ENCODE results near the gene TLR5.
"Not testable (repeated sequence)": the region's sequence is repeated elsewhere in the genome, so short reads cannot be mapped to it uniquely, and the experiment has no call there.

Gene TLR5, protein sequence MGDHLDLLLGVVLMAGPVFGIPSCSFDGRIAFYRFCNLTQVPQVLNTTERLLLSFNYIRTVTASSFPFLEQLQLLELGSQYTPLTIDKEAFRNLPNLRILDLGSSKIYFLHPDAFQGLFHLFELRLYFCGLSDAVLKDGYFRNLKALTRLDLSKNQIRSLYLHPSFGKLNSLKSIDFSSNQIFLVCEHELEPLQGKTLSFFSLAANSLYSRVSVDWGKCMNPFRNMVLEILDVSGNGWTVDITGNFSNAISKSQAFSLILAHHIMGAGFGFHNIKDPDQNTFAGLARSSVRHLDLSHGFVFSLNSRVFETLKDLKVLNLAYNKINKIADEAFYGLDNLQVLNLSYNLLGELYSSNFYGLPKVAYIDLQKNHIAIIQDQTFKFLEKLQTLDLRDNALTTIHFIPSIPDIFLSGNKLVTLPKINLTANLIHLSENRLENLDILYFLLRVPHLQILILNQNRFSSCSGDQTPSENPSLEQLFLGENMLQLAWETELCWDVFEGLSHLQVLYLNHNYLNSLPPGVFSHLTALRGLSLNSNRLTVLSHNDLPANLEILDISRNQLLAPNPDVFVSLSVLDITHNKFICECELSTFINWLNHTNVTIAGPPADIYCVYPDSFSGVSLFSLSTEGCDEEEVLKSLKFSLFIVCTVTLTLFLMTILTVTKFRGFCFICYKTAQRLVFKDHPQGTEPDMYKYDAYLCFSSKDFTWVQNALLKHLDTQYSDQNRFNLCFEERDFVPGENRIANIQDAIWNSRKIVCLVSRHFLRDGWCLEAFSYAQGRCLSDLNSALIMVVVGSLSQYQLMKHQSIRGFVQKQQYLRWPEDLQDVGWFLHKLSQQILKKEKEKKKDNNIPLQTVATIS

GRCh38 chr1:223142795-223143536 lies at the start of gene TLR5:
TLR5 (minus strand) TSS chr1:223143248; CDS start chr1:223113031, 30,217 bp downstream.
- peak; percentile 58 for DNase-seq

DNA sequence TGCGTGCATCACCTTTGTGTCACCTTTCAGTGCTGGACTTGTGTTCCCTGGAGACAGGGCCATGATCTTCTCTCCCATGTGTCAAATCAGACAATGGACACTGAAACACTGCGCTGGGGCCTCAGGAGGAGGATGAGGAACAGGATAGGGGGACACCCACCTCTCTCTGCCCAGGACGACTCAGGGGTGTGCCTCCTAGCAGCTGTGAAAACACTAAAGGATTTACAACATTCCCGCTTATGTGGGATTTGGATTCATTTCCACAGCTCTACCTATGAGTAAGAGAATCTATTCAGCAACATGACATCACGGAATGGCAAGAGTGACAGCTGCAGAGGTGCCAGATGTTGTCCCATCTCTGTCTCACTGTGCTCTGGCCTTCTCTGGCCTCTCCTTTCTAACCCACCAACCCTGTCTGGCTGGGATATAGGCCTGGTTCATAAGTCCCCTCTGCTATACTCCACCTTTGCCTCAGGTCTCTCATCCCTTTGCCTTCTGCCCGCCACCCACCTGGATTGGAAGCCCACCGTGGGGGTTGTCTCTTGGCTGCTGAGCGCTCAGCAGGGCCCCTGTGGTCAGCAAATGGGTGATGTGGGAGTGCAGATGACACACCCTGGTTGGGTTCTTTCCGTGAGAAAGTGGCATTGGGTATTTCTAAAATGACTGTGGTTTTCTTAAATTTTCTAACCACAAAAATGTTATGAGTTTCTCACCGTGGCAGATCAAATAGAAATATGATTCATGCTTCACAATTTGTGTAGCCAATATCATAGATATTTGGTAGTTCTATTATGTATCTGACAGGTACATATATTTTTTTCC lies 47.1 kb upstream of the TLR5 start:
- DNase-seq, result no peak

GRCh38 chr1:223189525-223189902 lies 46.5 kb upstream of the TLR5 start:
- DNase-seq, result no peak

- no peak for DNase-seq
These were observed 45.7 kb upstream of the TLR5 start for GRCh38 chr1:223188618-223189356.

DNA sequence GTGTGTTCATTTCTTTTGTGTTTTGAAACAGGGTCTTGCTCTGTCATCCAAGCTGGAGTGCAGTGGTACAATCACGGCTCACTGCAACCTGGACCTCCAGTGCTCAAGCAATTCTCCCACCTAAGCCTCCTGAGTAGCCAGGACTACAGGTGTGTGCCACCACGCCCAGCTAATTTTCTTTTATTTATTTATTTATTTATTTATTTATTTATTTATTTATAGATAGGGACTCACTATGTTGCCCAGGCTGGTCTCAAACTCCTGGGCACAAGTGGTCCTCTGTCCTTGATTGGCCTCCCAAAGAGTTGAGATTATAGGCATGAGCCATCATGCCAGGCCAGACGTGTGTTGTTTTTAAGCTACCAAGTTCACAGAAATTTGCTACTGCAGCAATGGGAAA lies 43.8 kb upstream of the TLR5 start:
- DNase-seq, result no peak

DNA sequence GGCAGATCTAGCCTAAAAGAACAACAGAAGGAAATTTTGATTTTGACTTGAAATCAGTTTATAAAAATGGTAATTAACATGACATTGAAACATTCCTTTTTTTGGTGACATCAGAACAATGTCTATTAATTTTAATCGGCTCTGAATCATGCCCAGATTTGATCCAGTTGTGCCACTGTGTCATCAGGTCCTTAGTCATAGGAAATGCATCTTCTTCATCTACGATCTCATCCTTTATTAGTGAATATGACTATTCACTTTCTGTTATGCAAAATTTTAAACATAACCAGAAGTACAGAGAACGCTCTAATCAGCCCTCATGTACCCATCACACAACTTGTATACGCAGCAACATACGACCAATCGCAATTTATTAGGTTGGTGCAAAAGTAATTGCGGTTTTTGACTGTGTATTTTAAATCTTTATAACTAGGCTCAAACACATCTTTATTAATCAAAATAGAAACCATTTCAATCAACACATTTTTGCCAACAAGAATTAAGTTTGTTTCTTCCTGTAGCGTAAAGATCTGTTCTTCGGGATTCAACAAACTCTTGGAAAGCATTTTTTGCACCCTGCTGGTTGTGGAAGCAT lies 40.3 kb upstream of the TLR5 start:
- DNase-seq, result no peak

DNA sequence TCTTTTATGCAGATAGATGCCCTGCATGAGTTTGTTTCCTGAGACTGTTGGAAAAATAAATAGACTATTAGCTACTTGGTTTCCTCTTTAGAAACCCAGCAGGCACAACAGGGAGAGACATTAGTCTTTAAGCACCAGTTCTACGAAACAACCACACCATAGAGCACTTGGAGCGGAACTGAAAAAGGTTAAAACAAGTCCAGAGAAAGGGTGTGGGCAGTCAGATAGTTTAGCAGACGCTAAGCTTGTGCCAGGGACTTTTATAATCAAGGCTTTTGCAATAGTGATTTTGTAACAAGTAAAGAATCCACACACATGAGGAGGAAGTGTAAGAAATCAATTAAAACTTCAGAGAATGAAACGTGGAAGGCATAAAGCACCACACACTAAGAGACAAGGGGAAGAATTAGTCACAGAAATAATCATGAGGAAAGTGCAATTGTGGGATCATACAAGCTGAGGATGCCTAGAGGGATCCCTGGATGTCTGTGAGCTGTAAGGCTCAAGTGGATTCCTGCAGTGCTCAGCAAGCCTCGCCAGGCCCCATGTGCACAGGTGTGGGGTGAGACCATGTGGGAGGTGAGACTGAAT lies 37.8 kb upstream of the TLR5 start:
- no peak for DNase-seq

- no peak for DNase-seq
These were observed 36.7 kb upstream of the TLR5 start for GRCh38 chr1:223179786-223180185.

GRCh38 chr1:223179280-223179679 lies 36.2 kb upstream of the TLR5 start:
- DNase-seq, result no peak

- no peak for DNase-seq
These were observed 34.6 kb upstream of the TLR5 start for GRCh38 chr1:223177681-223178080.

DNA sequence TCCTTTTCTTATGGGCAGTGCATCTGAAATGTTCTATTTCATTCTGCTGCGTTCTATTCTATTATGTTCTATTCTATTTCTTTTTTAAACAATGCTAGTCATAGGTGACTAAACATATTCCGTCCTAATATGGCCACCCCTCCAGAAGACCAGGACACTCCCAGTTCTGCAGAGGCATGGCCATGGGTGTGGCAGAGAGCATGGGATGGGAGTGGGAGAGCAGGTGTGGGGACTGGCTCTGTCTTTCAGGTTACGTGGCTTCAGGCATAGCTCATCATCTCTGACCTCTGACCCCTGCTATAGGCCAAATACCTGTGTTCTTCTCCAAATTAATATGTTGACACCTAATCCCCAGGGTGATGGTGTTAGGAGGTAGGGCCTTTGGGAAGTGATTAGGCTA lies 33.4 kb upstream of the TLR5 start:
- DNase-seq, result no peak

- DNase-seq, result no peak
These were observed 32.6 kb upstream of the TLR5 start for GRCh38 chr1:223175633-223176032.

- no peak for DNase-seq
These were observed 32.0 kb upstream of the TLR5 start for GRCh38 chr1:223175032-223175431.

DNA sequence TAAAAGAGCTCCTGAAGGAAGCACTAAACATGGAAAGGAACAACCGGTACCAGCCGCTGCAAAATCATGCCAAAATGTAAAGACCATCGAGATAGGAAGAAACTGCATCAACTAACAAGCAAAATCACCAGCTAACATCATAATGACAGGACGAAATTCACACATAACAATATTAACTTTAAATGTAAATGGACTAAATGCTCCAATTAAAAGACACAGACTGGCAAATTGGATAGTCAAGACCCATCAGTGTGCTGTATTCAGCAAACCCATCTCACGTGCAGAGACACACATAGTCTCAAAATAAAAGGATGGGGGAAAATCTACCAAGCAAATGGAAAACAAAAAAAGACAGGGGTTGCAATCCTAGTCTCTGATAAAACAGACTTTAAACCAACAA lies 26.4 kb upstream of the TLR5 start:
- DNase-seq, result not testable (repeated sequence)

GRCh38 chr1:223161321-223161720 lies 18.3 kb upstream of the TLR5 start:
- no peak for DNase-seq

DNA sequence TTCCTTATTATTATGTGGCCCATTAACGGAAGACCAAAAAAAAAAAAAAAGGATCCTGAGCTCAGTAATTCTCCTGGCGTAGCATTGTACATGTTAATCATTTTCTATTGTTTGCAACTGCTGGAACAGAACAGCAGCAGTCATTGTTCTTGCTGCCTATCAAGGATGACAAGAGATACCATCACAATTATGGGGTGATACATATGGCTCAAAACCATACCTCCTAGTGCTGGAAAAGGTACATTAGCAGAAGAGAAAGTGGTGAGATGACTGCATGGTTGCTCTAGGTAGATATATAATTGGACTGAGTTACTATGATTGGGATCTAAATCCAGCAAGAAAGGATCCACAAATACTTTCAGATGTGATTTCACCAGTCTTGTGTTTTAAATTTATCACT lies 13.3 kb upstream of the TLR5 start:
- no peak for DNase-seq

DNA sequence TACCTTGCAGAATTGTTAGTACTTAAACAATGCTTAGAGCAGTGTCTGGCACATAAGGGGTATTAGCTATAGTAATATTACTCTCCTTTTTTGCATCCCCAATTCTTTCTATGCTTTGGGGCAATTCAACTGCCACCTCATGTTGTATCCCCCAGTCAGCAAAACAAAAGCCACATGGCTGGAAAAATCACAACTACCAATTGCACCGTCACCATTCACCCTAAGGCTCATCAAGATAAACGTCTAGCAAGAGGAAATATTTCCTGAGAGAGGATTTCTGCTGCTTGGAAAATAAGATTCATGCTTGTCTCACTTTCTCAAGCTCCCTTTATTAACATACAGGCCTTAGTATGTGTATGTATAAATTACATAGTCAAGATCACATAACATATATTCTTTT lies 12.1 kb upstream of the TLR5 start:
- DNase-seq, result no peak

- peak; percentile 4 for DNase-seq
These were observed 10.4 kb upstream of the TLR5 start for GRCh38 chr1:223153177-223154119.

DNA sequence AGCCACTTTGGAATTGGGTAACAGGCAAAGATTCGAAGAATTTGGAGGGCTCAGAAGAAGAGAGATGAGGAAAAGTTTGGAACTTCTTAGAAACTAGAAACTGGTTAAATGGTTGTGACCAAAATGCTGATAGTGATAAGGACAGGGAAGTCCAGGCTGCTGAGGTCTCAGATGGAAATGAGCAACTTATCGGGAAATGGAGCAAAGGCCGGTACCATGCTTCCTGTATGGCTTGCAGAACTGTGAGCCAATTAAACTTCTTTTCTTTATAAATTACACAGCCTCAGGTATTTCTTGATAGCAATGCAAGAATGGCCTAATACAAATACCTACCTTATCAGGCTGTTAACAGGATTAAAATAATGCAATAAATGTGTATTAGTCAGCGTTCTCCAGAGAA lies 9.4 kb upstream of the TLR5 start:
- no peak for DNase-seq

GRCh38 chr1:223150443-223150842 lies 7.4 kb upstream of the TLR5 start:
- no peak for DNase-seq
